Spleen (tissue), 11 donors: ENCODE data around the gene BTN1A1. TPM values are rescaled to one million over a fixed set of nuclear protein-coding genes. Genes with fewer than 3 reads are reported as not detected.

ENCODE experiments used
- DNase-seq: peaks from one replicate; pipeline ENCODE4 v3.0.0-alpha.2; 2020
- H3K27ac ChIP-seq, 8 donors: fragments of 200-600 bp; sonication (generic) in 7 of 8; 1 replicate in 4 of 8; 2 replicates in 4 of 8; pipeline versions ENCODE4 v1.5.0 to v1.8.0; 2016 to 2021; ENCODE audit warnings: inconsistent platforms in 4 of 8, mild to moderate bottlenecking in 4 of 8, moderate library complexity in 1 of 8
- H3K27me3 ChIP-seq, 7 donors: fragments of 200-600 bp; sonication (generic) in 6 of 7; replicated peaks in 1 of 7; 1 replicate in 4 of 7; 2 replicates in 3 of 7; pipeline versions ENCODE4 v1.5.0 to v1.8.0; 2016 to 2021; ENCODE audit warnings: inconsistent platforms in 3 of 7, mild to moderate bottlenecking in 1 of 7
- H3K36me3 ChIP-seq, 6 donors: fragments of 200-600 bp; sonication (generic) in 5 of 6; 1 replicate in 4 of 6; 2 replicates in 2 of 6; pipeline versions ENCODE4 v1.5.0 to v1.8.0; 2016 to 2021; ENCODE audit warnings: inconsistent platforms in 2 of 6
- H3K4me1 ChIP-seq, 6 donors: fragments of 200-600 bp; sonication (generic) in 5 of 6; 1 replicate in 3 of 6; 2 replicates in 3 of 6; pipeline versions ENCODE4 v1.5.0 to v1.8.0; 2016 to 2021; ENCODE audit warnings: inconsistent platforms in 3 of 6
- H3K4me3 ChIP-seq, 8 donors: fragments of 200-600 bp; sonication (generic) in 7 of 8; 1 replicate in 4 of 8; 2 replicates in 4 of 8; pipeline versions ENCODE4 v1.5.0 to v1.8.0; 2016 to 2021; ENCODE audit warnings: inconsistent platforms in 4 of 8, mild to moderate bottlenecking in 4 of 8, moderate library complexity in 2 of 8
- H3K9me3 ChIP-seq, 8 donors: fragments of 200-600 bp; sonication (generic) in 7 of 8; 1 replicate in 4 of 8; 2 replicates in 4 of 8; pipeline versions ENCODE4 v1.5.0 to v1.8.0; 2016 to 2021; ENCODE audit warnings: inconsistent platforms in 4 of 8
- POLR2A ChIP-seq, 3 donors: fragments of 450-650 bp; IDR thresholded peaks; one replicate each; pipeline ENCODE4 v1.5.1; 2017; ENCODE audit warnings: antibody characterized with exemption in 3 of 3, mild to moderate bottlenecking in 1 of 3
- POLR2AphosphoS5 ChIP-seq, 3 donors: sonication (generic); formaldehyde crosslinking; IDR thresholded peaks; one replicate each; pipeline ENCODE4 v1.5.1; 2017; ENCODE audit warnings: antibody characterized with exemption in 3 of 3
- WGBS, 5 donors: extraction: QIAGEN DNeasy Blood & Tissue Kit in 3 of 5; methylation state at CpG; one replicate each; pipeline versions ENCODE4 v1.1.5 to v1.1.7; 2013 to 2018; 5-methylcytosine and 5-hydroxymethylcytosine counted together
- intact Hi-C: fragments of 100-400 bp; cut with DNase I; formaldehyde crosslinking; loops from one replicate; pipeline ENCODE4 v1.15.0; 2023; ENCODE audit warnings: low total_unique reads
- polyA plus RNA-seq, 3 donors: library from polyadenylated mRNA; stranded (reverse); fragments of 200-250 nt; gene quantifications; one replicate each; pipeline ENCODE4 v1.2.1, GENCODE V29; 2013
- total RNA-seq, 7 donors: library from RNA; depleted of rRNA in 3 of 7; stranded (reverse); fragments of >200 nt in 3 of 7; fragmentation: NEBNext Ultra II Directional in 4 of 7; extraction: Animal tissue kit (Norgen Biotek cat#: 25700) in 4 of 7; gene quantifications; one replicate each; pipeline versions ENCODE4 v1.1.0 to v1.2.1, GENCODE V29; 2016 to 2021
- TF ChIP-seq, protein P1 (sequence below), 11 experiments: fragments of 200-600 bp in 7 of 11; fragments of 450-650 bp in 4 of 11; sonication (generic) in 4 of 11; IDR thresholded peaks in 8 of 11; conservative IDR thresholded peaks in 3 of 11; 1 replicate in 7 of 11; 2 replicates in 4 of 11; pipeline versions ENCODE4 v1.4.0 to v1.8.0; 2016 to 2021; ENCODE audit warnings: antibody characterized with exemption in 11 of 11, inconsistent platforms in 4 of 11, mild to moderate bottlenecking in 1 of 11
- donor health status: healthy with polysubstance abuse.
- donor health status: DM: no; HTN: no; CAD: no; lungs with moderate emphysema.
- donor health status: DM: no; HTN: no; CAD: no.
- donor health status: Bipolar disorder and iron deficiency.
- donor health status: healthy.
- donor health status: DM: no; HTN: no; CAD: no.
- donor health status: DM: yes; HTN: yes; CAD: no.

Gene BTN1A1
- total and polyA plus RNA-seq, 10 donors = 0.23 to 1.1 (median 0.35) TPM

DNA sequence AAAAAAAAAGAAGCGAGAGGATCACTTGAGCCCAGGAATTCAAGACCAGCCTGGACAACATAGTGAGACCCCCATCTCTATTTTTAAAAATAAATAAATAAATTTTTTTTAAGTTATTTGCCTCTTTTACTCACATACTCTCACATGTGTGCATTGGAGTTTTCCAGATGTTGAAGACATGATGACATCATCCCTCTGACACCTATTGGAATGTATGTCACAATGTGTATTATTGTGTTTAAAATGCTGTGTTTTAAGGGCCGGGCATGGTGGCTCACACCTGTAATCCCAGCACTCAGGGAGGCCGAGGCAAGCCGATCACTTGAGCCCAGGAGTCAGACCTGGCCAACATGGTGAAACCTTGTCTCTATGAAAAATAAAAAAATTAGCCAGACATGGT is 17.8 kb upstream of the BTN1A1 start:
- H3K4me3 ChIP-seq = no peak overlapping the region
- H3K9me3 ChIP-seq = peaks cover 0 to 8% (median 4%) of the 10 kb centered on the region in 8 donors
- no peaks in the 10 kb centered on the region for H3K27me3 ChIP-seq
- 93 to 97% (median 94%) methylated on average over 4 of the region's 4 CpGs for WGBS, 5 donors
- no peak overlapping the region for H3K27ac ChIP-seq
- no peak for TF ChIP-seq POLR2AphosphoS5 (IDR thresholded peaks at IDR 0.05)
- TF ChIP-seq, protein P1, sequence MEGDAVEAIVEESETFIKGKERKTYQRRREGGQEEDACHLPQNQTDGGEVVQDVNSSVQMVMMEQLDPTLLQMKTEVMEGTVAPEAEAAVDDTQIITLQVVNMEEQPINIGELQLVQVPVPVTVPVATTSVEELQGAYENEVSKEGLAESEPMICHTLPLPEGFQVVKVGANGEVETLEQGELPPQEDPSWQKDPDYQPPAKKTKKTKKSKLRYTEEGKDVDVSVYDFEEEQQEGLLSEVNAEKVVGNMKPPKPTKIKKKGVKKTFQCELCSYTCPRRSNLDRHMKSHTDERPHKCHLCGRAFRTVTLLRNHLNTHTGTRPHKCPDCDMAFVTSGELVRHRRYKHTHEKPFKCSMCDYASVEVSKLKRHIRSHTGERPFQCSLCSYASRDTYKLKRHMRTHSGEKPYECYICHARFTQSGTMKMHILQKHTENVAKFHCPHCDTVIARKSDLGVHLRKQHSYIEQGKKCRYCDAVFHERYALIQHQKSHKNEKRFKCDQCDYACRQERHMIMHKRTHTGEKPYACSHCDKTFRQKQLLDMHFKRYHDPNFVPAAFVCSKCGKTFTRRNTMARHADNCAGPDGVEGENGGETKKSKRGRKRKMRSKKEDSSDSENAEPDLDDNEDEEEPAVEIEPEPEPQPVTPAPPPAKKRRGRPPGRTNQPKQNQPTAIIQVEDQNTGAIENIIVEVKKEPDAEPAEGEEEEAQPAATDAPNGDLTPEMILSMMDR (IDR thresholded peaks at IDR 0.05 in 8 of 11, conservative IDR thresholded peaks at IDR 0.05 in 3 of 11) = no peak
- TF ChIP-seq POLR2A (IDR thresholded peaks at IDR 0.05) = no peak
- peaks cover 0 to 31% (median 19%) of the 10 kb centered on the region in 6 donors for H3K4me1 ChIP-seq
- H3K36me3 ChIP-seq = no peaks in the 10 kb centered on the region
- DNase-seq = no peak
- intact Hi-C loops = no loop called here

DNA sequence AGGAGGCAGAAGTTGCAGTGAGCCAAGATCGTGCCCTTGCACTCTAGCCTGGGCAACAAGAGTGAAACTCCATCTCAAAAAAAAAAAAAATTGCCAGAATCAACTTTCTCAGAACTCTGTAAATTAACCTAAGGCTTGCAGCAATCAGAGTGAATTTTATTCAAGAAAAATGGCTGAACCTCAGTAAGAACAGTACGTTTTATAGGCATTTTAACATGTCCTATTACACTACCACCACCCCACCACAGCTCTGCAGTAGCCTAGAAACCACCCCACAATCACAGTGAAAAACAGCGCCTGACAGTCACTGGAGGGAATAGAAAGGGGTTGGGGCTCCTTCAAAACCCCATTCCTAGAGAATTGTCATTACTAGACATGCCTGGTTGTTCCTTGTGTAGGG is 16.4 kb upstream of the BTN1A1 start:
- TF ChIP-seq, protein P1 (IDR thresholded peaks at IDR 0.05 in 8 of 11, conservative IDR thresholded peaks at IDR 0.05 in 3 of 11) = no peak
- TF ChIP-seq POLR2A (IDR thresholded peaks at IDR 0.05) = no peak
- TF ChIP-seq POLR2AphosphoS5 (IDR thresholded peaks at IDR 0.05) = no peak
- DNase-seq = no peak
- peaks cover 0 to 15% (median 11%) of the 10 kb centered on the region in 8 donors for H3K9me3 ChIP-seq
- 90 to 97% (median 93%) methylated on average over 3 of the region's 3 CpGs for WGBS, 5 donors
- no peak overlapping the region for H3K27ac ChIP-seq
- intact Hi-C loops = no loop called here
- no peak overlapping the region for H3K4me3 ChIP-seq
- no peaks in the 10 kb centered on the region for H3K27me3 ChIP-seq
- H3K4me1 ChIP-seq = peaks cover 0 to 17% (median 5%) of the 10 kb centered on the region in 6 donors
- H3K36me3 ChIP-seq = no peaks in the 10 kb centered on the region

DNA sequence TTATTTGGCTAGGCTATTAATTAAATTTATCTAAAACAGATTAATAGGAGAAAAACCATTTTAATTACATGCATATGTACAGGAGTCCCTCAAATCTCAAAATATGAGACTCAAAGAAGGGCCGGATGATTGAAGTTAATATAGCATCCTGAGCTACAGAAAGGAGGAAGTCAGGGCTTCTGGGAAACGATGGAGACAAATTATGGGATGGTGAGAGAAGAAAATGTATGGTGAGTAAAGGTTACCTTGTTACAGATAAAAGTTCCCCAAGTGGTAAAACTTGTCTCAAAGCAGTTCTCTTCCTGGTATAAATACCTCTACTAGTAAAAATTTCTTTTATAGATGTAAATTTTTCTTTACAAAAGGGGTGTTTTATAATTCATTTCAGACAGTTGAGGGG is 15.9 kb upstream of the BTN1A1 start:
- TF ChIP-seq, protein P1 (IDR thresholded peaks at IDR 0.05 in 8 of 11, conservative IDR thresholded peaks at IDR 0.05 in 3 of 11) = no peak
- no peak for TF ChIP-seq POLR2A (IDR thresholded peaks at IDR 0.05)
- no peak for TF ChIP-seq POLR2AphosphoS5 (IDR thresholded peaks at IDR 0.05)

DNA sequence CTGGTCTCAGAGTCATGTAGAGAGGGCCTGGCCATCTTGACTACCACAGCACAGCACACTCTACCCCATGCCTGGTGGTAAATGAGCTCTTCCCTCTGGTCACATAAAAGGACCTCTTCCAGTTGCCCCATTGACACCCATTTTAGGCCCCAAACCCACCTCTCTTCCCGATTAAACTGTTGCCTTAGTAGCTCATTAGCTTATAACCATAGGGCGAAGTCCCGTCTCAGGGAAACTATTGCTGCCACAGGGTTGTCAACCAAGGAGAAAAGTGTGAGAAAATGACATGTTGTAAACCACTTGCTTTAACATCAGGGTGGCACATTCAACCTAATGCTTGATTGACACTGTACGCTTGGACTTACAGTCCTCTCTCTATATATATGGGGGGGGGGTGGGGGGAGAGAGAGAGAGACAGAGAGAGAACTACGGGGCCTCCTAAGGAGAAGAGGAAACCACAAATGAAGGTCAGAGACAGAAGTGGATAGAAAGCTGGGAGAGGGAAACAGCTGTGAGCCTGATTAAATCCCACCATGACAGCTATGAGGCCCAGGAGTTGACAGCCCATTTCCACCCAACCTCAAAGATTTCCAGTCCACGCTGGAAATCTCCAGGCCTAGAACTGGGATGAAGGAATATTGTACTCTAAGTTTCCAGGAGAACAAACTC is 14.9 kb upstream of the BTN1A1 start:
- Histone ChIP-seq H3K36me3 (no peaks in the 10 kb centered on the region), H3K9me3 (peaks cover 0 to 15% (median 11%) of the 10 kb centered on the region in 8 donors), H3K4me1 (peaks cover 0 to 9% (median 0%) of the 10 kb centered on the region in 6 donors), H3K4me3 (no peak overlapping the region), H3K27ac (no peak overlapping the region), H3K27me3 (no peaks in the 10 kb centered on the region)
- WGBS, 5 donors = 47 to 62% (median 49%) methylated on average over 6 of the region's 6 CpGs
- no peak for DNase-seq
- intact Hi-C loops = no loop called here
- TF ChIP-seq, protein P1 (IDR thresholded peaks at IDR 0.05 in 8 of 11, conservative IDR thresholded peaks at IDR 0.05 in 3 of 11) = no peak
- TF ChIP-seq POLR2AphosphoS5 (IDR thresholded peaks at IDR 0.05) (no peak), POLR2A (IDR thresholded peaks at IDR 0.05) (no peak)

More for the DNA sequence above, 15.9 kb upstream of the BTN1A1 start:
- Histone ChIP-seq H3K4me3 (no peak overlapping the region), H3K27me3 (no peaks in the 10 kb centered on the region), H3K9me3 (peaks cover 0 to 15% (median 11%) of the 10 kb centered on the region in 8 donors), H3K27ac (no peak overlapping the region), H3K4me1 (peaks cover 0 to 13% (median 2%) of the 10 kb centered on the region in 6 donors), H3K36me3 (no peaks in the 10 kb centered on the region)
- no peak for DNase-seq
- intact Hi-C loops = no loop called here
- WGBS, 5 donors = 39 to 51% (median 46%) methylated on average over 2 of the region's 2 CpGs
